DND-41 (cell line): ENCODE data around the gene CORO6.

ENCODE experiments used
- CTCF ChIP-seq: IDR thresholded peaks from 2 replicates; pipeline ENCODE4 v1.5.1; 2012; ENCODE audit warnings: borderline replicate concordance, low read length, moderate library complexity, mild to moderate bottlenecking; ENCODE audit not compliant: poor library complexity, severe bottlenecking; ENCODE audit errors: extremely low read depth
- EZH2 ChIP-seq: IDR thresholded peaks from 3 replicates; pipeline ENCODE4 v1.6.1; 2012; ENCODE audit warnings: borderline replicate concordance, low read depth, mild to moderate bottlenecking, moderate library complexity, low read length, inconsistent platforms; ENCODE audit not compliant: severe bottlenecking

DNA sequence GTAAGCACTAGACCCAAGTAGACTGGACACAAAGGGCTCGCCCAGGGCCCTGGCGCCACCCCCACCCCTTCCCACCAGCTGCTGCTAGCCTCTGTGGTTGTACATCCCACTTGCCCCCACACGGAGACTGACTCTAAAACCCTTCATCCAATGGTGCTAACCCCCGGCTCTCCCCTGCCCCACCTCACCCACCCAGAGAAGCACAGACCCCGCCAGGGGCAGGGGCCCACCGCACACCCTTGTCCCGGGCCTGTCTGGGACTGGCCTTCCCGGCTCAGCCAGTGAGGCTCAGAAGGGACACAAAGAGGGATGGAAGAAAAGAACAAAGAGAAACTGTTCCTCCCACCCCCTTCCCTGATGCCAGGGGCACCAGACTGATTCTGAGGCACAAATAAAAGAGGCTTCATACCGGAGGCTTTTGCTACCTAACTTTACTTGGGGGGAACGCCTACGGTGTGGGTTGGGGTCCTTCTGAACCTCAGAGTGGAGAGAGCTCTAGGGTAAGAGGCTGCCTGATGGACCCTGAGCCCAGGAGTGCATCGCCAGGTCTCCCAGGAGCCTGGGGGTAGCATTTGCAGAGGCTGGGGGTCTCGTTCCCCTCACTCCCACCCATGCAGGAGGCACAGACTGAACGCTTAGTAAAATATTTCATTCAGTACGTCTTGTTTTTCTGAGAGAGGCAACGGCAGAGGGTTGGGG is 8.2 kb downstream of the CORO6 start:
- TF ChIP-seq CTCF = no peak
- TF ChIP-seq EZH2 = no peak
